HFFc6 (cell line): ENCODE data around the gene DNAJC5. TPM values are rescaled to one million over a fixed set of nuclear protein-coding genes. Genes with fewer than 3 reads are reported as not detected.
A peak's percentile ranks its signal among the peaks of the same experiment; 100 is the strongest.

Experiments
- DNase-seq: peaks from one replicate; pipeline ENCODE4 v3.0.0-alpha.2; 2018
- H3K27ac Mint-ChIP-seq: 2 replicates; pipeline ENCODE4 v1.8.0; 2020; ENCODE audit warnings: mild to moderate bottlenecking, mixed read lengths
- H3K27me3 Mint-ChIP-seq: 2 replicates; pipeline ENCODE4 v1.8.0; 2021; ENCODE audit warnings: mild to moderate bottlenecking, moderate library complexity, mixed read lengths; ENCODE audit not compliant: insufficient read depth
- H3K36me3 Mint-ChIP-seq: 2 replicates; pipeline ENCODE4 v1.8.0; 2021; ENCODE audit warnings: low read depth, mixed read lengths
- H3K4me1 Mint-ChIP-seq: 2 replicates; pipeline ENCODE4 v1.8.0; 2020; ENCODE audit warnings: low read depth, mixed read lengths
- H3K4me3 Mint-ChIP-seq: 2 replicates; pipeline ENCODE4 v1.8.0; 2020; ENCODE audit warnings: mild to moderate bottlenecking, moderate library complexity, mixed read lengths
- H3K9me3 Mint-ChIP-seq: 2 replicates; pipeline ENCODE4 v1.8.0; 2020; ENCODE audit warnings: mild to moderate bottlenecking, mixed read lengths
- CTCF ChIP-seq: fragments of 200-600 bp; sonication (generic); IDR thresholded peaks from 2 replicates; pipeline ENCODE4 v1.5.0; 2021; ENCODE audit warnings: antibody characterized with exemption, mild to moderate bottlenecking
- total RNA-seq, 6 experiments: library from RNA; stranded (reverse); fragmentation: NEBNext Ultra II Directional; extraction: Animal tissue kit (Norgen Biotek cat#: 25700); gene quantifications; 2 replicates in 1 of 6; 3 replicates in 5 of 6; pipeline ENCODE4 v1.2.3, GENCODE V29; 2021

The DNAJC5 gene
- total RNA-seq, 6 experiments from 2014 or later, result 52.0 to 65.8 (median 56.2) TPM

GRCh38 chr20:63966172-63966943, 71.4 kb downstream of the DNAJC5 start:
- DNase-seq, result no peak
- H3K27ac Mint-ChIP-seq, result no peak overlapping the region
- no peaks in the 10 kb centered on the region for H3K36me3 Mint-ChIP-seq
- peaks cover 10% of the 10 kb centered on the region for H3K4me1 Mint-ChIP-seq
- TF ChIP-seq CTCF, result no peak
- no peaks in the 10 kb centered on the region; the same call in none of the 2 replicates for H3K27me3 Mint-ChIP-seq
- H3K4me3 Mint-ChIP-seq, result no peak overlapping the region
- no peaks in the 10 kb centered on the region for H3K9me3 Mint-ChIP-seq

- no peak for DNase-seq
- no peaks in the 10 kb centered on the region for H3K9me3 Mint-ChIP-seq
- no peak for TF ChIP-seq CTCF
- H3K4me3 Mint-ChIP-seq, result no peak overlapping the region
- no peak overlapping the region for H3K27ac Mint-ChIP-seq
- peaks cover 10% of the 10 kb centered on the region for H3K4me1 Mint-ChIP-seq
- no peaks in the 10 kb centered on the region; the same call in none of the 2 replicates for H3K27me3 Mint-ChIP-seq
- H3K36me3 Mint-ChIP-seq, result no peaks in the 10 kb centered on the region
These were observed 72.0 kb downstream of the DNAJC5 start for GRCh38 chr20:63966944-63967322.

GRCh38 chr20:63967330-63968135, 72.6 kb downstream of the DNAJC5 start:
- no peak for DNase-seq
- no peak overlapping the region for H3K27ac Mint-ChIP-seq

GRCh38 chr20:63968136-63968927, 73.4 kb downstream of the DNAJC5 start:
- no peaks in the 10 kb centered on the region; the same call in none of the 2 replicates for H3K27me3 Mint-ChIP-seq
- no peak for DNase-seq
- TF ChIP-seq CTCF, result no peak
- peak overlapping the region; percentile 65 for H3K27ac Mint-ChIP-seq
- peak overlapping the region; percentile 89 for H3K4me3 Mint-ChIP-seq
- H3K36me3 Mint-ChIP-seq, result no peaks in the 10 kb centered on the region
- H3K4me1 Mint-ChIP-seq, result peaks cover 17% of the 10 kb centered on the region
- no peaks in the 10 kb centered on the region for H3K9me3 Mint-ChIP-seq

More at GRCh38 chr20:63967330-63968135, 72.6 kb downstream of the DNAJC5 start:
- Mint-ChIP-seq H3K27me3 (no peaks in the 10 kb centered on the region; the same call in none of the 2 replicates), H3K4me1 (peaks cover 15% of the 10 kb centered on the region), H3K4me3 (no peak overlapping the region; the same call in 1 of the 2 replicates), H3K36me3 (no peaks in the 10 kb centered on the region), H3K9me3 (no peaks in the 10 kb centered on the region)
- TF ChIP-seq CTCF, result no peak
